Measurements from ENCODE around the gene M1AP.

M1AP gene

GRCh38 chr2:74558284-74559230, 89.6 kb downstream of the M1AP start:
- H3K4me3 ChIP-seq = no peak overlapping the region
- peaks cover 23% of the 10 kb centered on the region for H3K4me1 ChIP-seq
- H3K36me3 ChIP-seq = peaks cover 20% of the 10 kb centered on the region
- no peak overlapping the region for H3K9ac ChIP-seq
- no peak for TF ChIP-seq Cebpa-rat (IDR thresholded peaks at IDR 0.05)
- H3K27ac ChIP-seq = no peak overlapping the region
- H4K20me1 ChIP-seq = peaks cover 31% of the 10 kb centered on the region
- no peaks in the 10 kb centered on the region for H3K9me3 ChIP-seq
- H3K4me2 ChIP-seq = no peak overlapping the region
- H3K27me3 ChIP-seq = 0 out of 2 replicates have a peak, but pooled peaks cover 3% of the 10 kb centered on the region

- no peak overlapping the region for H3K27ac ChIP-seq
- 0 out of 2 replicates have a peak, but pooled peaks cover 3% of the 10 kb centered on the region for H3K27me3 ChIP-seq
- H4K20me1 ChIP-seq = peaks cover 31% of the 10 kb centered on the region
- H3K9ac ChIP-seq = no peak overlapping the region
- H3K4me2 ChIP-seq = no peak overlapping the region
- H3K36me3 ChIP-seq = peaks cover 20% of the 10 kb centered on the region
- TF ChIP-seq Cebpa-rat (IDR thresholded peaks at IDR 0.05) = no peak
- no peak overlapping the region for H3K4me3 ChIP-seq
- peaks cover 35% of the 10 kb centered on the region for H3K4me1 ChIP-seq
- no peaks in the 10 kb centered on the region for H3K9me3 ChIP-seq
These were observed 91.2 kb downstream of the M1AP start for GRCh38 chr2:74556831-74557370.

GRCh38 chr2:74556159-74556558, 92.0 kb downstream of the M1AP start:
- H4K20me1 ChIP-seq = peaks cover 31% of the 10 kb centered on the region
- H3K27ac ChIP-seq = no peak overlapping the region
- H3K36me3 ChIP-seq = peaks cover 20% of the 10 kb centered on the region
- H3K9ac ChIP-seq = no peak overlapping the region
- H3K9me3 ChIP-seq = no peaks in the 10 kb centered on the region
- no peak for TF ChIP-seq Cebpa-rat (IDR thresholded peaks at IDR 0.05)
- peak overlapping the region; percentile 97; the same call in 1 of the 2 replicates for H3K4me2 ChIP-seq
- peaks cover 40% of the 10 kb centered on the region for H3K4me1 ChIP-seq
- peaks cover 9% of the 10 kb centered on the region for H3K27me3 ChIP-seq
- no peak overlapping the region for H3K4me3 ChIP-seq

DNA sequence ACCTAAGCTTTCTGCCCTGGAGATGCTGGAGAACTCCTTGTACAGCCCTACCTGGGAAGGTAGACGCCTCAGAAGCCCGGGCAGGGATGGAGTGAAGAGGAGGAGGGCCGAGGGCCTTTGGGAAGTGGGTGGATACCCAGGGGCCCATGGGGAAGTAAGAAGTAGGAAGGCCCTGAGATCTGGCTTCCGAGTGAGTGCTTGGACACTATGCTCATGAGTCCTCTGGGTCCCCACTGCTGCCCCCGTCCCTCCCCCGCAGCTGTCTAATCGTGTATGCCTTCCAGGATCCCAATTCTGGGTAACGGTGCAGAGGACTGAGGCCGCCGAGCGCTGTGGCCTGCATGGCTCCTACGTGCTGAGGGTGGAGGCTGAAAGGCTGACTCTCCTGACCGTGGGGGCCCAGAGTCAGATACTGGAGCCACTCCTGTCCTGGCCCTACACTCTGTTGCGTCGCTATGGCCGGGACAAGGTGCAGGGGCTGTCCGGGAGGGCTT, 92.5 kb downstream of the M1AP start:
- Histone ChIP-seq H4K20me1 (peaks cover 31% of the 10 kb centered on the region), H3K4me3 (peak overlapping the region; percentile 92), H3K36me3 (peaks cover 20% of the 10 kb centered on the region), H3K27ac (no peak overlapping the region), H3K4me2 (peak overlapping the region; percentile 97), H3K4me1 (peaks cover 39% of the 10 kb centered on the region), H3K9ac (peak overlapping the region; percentile 82), H3K9me3 (no peaks in the 10 kb centered on the region), H3K27me3 (peaks cover 13% of the 10 kb centered on the region)
- TF ChIP-seq Cebpa-rat (IDR thresholded peaks at IDR 0.05) = no peak

GRCh38 chr2:74554820-74555531, 93.2 kb downstream of the M1AP start:
- peak overlapping the region; percentile 82 for H3K9ac ChIP-seq
- peaks cover 20% of the 10 kb centered on the region for H3K36me3 ChIP-seq
- TF ChIP-seq Cebpa-rat (IDR thresholded peaks at IDR 0.05) = no peak
- H3K27ac ChIP-seq = peak overlapping the region; percentile 80
- peak overlapping the region; percentile 92 for H3K4me3 ChIP-seq
- H3K9me3 ChIP-seq = peaks cover 2% of the 10 kb centered on the region; the same call in 1 of the 2 replicates
- peaks cover 33% of the 10 kb centered on the region for H3K4me1 ChIP-seq
- H4K20me1 ChIP-seq = peaks cover 31% of the 10 kb centered on the region
- H3K27me3 ChIP-seq = peaks cover 18% of the 10 kb centered on the region
- peak overlapping the region; percentile 97 for H3K4me2 ChIP-seq

DNA sequence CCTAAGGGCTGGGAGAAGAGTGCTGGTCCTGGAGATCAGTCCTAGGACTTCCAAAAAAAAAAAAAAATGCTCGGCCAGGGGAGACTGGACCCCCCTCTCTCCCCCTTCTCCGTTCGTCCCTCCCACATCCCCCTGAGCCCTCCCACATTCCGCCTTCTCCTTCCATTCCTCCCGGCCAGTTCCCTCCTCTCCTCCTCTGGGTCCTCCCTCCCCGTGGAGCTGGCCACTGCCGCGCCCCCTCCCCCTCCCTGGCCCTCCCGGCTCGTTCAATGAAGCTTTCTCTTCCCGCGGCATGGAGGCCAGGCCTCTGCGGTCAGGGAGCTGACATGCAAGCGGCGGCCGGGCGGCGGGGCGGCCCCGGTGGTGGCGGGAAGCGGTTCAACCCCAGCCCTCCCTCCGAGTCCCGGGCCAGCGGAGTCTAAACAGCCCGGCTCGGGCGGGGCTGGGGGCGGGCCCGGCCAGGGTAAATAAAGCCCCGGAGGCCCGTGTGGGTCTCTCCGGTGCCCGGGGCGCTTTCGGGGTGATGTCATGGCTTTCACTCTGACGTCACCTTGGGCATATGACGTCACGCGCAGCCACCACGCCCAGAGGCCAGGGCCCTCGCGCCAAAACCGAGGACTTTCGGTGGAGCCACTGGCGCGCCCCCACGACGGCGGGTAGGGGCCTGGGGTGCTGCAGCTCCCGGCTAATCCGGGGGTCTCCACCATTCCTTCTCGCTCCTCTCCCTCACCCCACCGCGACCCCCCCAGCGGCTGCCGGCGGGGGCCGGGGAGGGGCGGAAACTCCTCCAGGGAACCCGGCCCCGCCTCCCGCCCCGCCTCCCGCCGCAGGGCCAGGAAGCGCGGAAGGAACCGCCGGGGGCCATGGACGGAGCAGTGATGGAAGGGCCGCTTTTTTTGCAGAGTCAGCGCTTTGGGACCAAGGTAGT, 94.0 kb downstream of the M1AP start, which contains the start of the genes DOK1 and LOXL3:
Gene DOK1 (plus strand): TSS at position 829 of the 928 bp plus-strand sequence. CDS start 35 bp downstream, at position 864.
Gene LOXL3 (minus strand): TSS at position 51 of the 928 bp plus-strand sequence. CDS start 1,308 bp downstream, outside the sequence.
- Histone ChIP-seq H3K4me2 (peak within 1 kb of the TSS; percentile 97), H3K36me3 (peaks cover 24% of the 10 kb centered on the region), H3K4me3 (peak within 1 kb of the TSS; percentile 92), H3K9me3 (peaks cover 10% of the 10 kb centered on the region), H4K20me1 (peaks cover 31% of the 10 kb centered on the region), H3K27ac (peak within 1 kb of the TSS; percentile 80), H3K27me3 (peaks cover 26% of the 10 kb centered on the region), H3K9ac (peak within 1 kb of the TSS; percentile 82), H3K4me1 (peaks cover 33% of the 10 kb centered on the region)
- no peak for TF ChIP-seq Cebpa-rat (IDR thresholded peaks at IDR 0.05)

- TF ChIP-seq Cebpa-rat (IDR thresholded peaks at IDR 0.05) = no peak
- peak overlapping the region; percentile 97 for H3K4me2 ChIP-seq
- H3K9ac ChIP-seq = peak overlapping the region; percentile 82
- peaks cover 33% of the 10 kb centered on the region for H3K4me1 ChIP-seq
- peaks cover 31% of the 10 kb centered on the region for H4K20me1 ChIP-seq
- peak overlapping the region; percentile 92 for H3K4me3 ChIP-seq
- H3K27me3 ChIP-seq = peaks cover 36% of the 10 kb centered on the region
- H3K36me3 ChIP-seq = peaks cover 28% of the 10 kb centered on the region
- peaks cover 20% of the 10 kb centered on the region for H3K9me3 ChIP-seq
- peak overlapping the region; percentile 80; the same call in 1 of the 2 replicates for H3K27ac ChIP-seq
These were observed 95.0 kb downstream of the M1AP start for GRCh38 chr2:74552914-74553811.

Measured in BLaER1 (cell line).